GM19193 (cell line): ENCODE data around the gene RASGRF2.

ENCODE experiments used
- POLR2A ChIP-seq: IDR thresholded peaks from 4 replicates; pipeline ENCODE4 v1.6.1; 2011; ENCODE audit not compliant: insufficient read depth, insufficient read length; ENCODE audit errors: extremely low read depth

RASGRF2 gene

GRCh38 chr5:81177061-81177460, 216.9 kb downstream of the RASGRF2 start:
- TF ChIP-seq POLR2A = no peak

DNA sequence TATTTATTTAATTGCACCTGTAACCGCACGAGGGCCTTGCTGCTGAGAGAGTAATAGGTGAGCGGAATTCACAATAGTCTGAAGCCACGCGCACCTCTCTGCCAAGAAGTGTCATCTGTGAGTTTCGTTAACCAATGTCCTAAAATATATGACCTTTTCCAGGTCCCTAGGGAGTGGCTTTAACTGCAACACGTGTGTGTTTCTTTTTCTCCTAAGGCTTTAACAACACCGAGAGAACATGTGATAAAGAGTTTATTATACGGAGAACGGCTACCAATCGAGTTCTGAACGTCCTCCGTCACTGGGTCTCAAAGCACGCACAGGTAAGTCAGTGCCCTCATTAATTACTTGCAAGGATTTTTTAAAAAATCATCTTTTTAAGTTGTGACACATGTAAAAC, 219.8 kb downstream of the RASGRF2 start:
- no peak for TF ChIP-seq POLR2A

DNA sequence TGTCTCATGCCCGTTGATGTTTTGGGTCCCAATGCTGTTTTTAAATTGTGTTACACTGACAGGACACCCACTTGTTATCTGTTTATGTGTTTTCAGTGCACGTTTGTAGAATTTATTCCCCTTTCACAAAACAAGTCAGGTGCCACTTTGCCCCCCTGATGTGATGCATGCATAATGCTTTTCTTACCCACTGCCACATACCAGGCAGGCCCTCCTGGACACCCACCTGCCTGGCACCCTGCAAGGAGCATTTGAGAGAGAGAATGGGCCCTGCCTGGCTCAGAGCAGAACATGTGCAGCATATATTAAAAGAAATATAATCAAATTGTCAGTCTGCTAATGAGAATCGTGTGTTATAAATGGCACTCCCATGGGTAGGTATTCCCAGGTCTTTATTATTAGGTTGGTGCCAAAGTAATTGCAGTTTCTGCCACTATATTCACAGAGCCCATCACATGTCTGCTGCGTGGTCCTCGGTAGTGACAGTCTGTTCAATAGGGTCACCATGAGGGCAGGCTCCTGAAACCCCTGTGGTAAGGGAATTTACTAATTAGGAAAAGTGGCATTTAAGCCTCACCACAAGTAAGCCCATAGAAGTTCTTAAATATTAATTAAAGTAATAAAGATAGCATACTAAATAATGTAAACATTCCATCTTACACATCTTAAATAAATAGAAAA, 220.8 kb downstream of the RASGRF2 start:
- TF ChIP-seq POLR2A = no peak

GRCh38 chr5:81181576-81182316, 221.6 kb downstream of the RASGRF2 start:
- no peak for TF ChIP-seq POLR2A

GRCh38 chr5:81182396-81183390, 222.5 kb downstream of the RASGRF2 start:
- no peak for TF ChIP-seq POLR2A

- TF ChIP-seq POLR2A = no peak
Measured at GRCh38 chr5:81183811-81184748, 223.9 kb downstream of the RASGRF2 start.

DNA sequence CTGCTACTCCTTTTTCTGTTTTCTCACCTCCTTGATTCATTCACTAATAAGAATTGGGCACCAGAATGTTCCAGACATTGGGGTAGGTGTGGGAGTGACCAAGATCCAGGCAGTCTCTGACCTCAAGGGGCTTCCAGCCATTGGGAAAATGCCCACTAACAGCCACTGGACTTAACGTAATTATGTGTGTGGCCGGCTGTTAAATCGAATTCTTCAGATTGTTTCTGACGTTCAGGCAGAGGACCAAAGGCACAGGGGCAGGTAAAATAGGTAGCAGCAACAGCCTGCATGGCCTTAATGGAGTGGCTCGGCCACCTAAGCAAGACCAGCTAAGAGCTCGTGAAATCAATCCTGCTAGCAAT, 224.6 kb downstream of the RASGRF2 start:
- no peak for TF ChIP-seq POLR2A

- TF ChIP-seq POLR2A = no peak
Measured at GRCh38 chr5:81187885-81188284, 227.7 kb downstream of the RASGRF2 start.

GRCh38 chr5:81188962-81189361, 228.8 kb downstream of the RASGRF2 start:
- no peak for TF ChIP-seq POLR2A

- TF ChIP-seq POLR2A = no peak
Measured at GRCh38 chr5:81189875-81190498, 229.8 kb downstream of the RASGRF2 start.

DNA sequence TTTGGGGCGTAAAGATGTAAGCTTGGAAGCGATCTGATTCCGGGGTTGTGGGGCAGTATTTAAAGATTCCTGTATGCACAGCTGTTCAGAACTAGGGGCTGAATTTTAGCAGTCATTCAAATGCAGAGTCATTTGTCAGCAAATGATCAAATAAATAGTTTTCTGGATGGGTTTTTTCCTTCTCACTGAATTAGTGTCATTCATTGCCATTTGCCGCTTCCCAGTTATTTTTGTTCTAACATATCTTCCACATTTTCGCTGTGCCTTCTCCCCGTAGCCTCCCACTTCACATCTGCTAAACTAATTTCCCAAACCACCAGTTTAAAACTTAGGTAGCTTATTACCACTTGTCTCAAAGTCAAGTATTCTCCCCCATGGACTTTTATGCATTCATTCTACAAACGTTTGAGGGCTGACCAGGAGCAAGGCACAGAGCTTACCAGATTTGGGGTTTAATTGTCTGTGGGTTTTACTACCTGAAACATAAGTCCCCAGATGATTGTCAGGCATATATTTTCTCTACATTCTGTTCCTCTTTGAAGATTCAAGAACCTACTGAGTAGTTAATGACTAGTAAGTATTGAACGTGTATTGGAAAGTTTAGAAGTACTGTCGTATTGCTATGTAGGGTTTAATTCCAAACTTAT, 231.7 kb downstream of the RASGRF2 start:
- no peak for TF ChIP-seq POLR2A

- TF ChIP-seq POLR2A = no peak
Measured at GRCh38 chr5:81192373-81192750, 232.2 kb downstream of the RASGRF2 start.

DNA sequence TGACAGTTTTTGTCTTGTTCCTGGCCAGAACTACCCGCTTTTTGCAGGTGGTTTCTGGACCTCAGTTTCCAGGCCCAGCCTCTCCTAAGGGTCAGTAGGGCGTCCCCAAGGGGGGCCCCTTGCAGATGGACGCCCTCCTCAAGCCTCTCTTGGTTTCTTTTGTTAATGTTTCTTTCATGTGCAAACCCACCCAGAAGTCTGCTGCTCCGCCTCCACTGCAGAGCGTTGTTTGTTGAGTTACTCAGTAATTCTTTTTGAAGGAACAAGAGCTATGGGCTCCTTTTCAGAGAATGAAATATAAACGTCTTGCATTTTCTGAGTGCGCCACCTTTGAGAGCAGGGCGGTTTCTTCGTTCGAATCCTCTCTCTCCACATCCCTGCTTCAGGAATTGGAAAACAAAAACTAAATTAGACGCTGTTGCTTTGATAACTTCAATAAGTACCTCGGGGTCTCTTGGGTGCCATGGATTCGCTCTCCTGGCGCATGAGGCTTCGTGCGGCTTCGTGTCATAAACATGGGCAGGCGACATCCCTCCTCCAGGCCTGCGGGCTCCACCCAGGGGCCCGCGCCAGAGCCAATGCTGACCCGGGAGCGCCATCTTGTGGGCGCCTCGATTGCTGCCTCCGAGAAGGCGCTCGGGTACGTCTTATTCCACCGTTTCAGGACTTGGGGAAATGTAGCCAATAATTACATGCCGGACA, 234.6 kb downstream of the RASGRF2 start:
- no peak for TF ChIP-seq POLR2A
